Measurements from ENCODE around the gene ABHD10.

Gene ABHD10

DNA sequence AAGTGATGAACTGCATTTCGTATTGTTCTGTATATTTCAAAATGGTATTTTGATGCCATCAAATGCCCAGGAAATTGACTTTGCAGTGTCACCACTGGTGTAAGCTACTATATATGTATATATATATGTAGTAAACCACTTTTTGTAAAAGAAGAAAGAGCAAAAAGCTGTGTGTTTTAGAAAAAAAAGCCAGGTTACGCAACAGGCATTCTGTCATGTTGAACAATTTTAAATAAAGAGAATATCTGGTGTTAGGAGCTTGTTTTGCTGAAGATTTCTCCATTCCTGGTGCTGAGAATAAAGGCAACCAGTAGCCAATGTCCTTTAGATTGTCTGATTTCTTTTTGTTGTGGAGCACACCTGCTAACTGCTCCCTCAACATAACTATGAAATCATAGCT lies 3.7 kb upstream of the ABHD10 start:
- H3K27me3 ChIP-seq (ENCODE audit: control insufficient read depth in 5 of 5, insufficient read depth in 4 of 5, low read length in 5 of 5) = no peaks in the 10 kb centered on the region
- H3K4me3 ChIP-seq (ENCODE audit: low read depth in 1 of 5, low read length in 5 of 5) = no peak overlapping the region
- peaks cover 0 to 14% (median 10%) of the 10 kb centered on the region in 5 donors for H3K4me1 ChIP-seq (ENCODE audit: control insufficient read depth in 5 of 5, insufficient read depth in 5 of 5, low read length in 5 of 5)
- no peak overlapping the region for H3K27ac ChIP-seq (ENCODE audit: low read depth, low read length)
- H3K9ac ChIP-seq (ENCODE audit: low read length in 5 of 5) = no peak overlapping the region
- no peaks in the 10 kb centered on the region for H3K9me3 ChIP-seq (ENCODE audit: control insufficient read depth in 5 of 5, low read length in 5 of 5)
- H3K36me3 ChIP-seq (ENCODE audit: control insufficient read depth in 5 of 5, insufficient read depth in 5 of 5, low read length in 5 of 5) = peaks cover 20 to 41% (median 38%) of the 10 kb centered on the region in 5 donors

GRCh38 chr3:111976254-111976653 lies 2.6 kb upstream of the ABHD10 start:
- Histone ChIP-seq H3K4me3 (ENCODE audit: low read depth in 1 of 5, low read length in 5 of 5) (no peak overlapping the region), H3K9me3 (ENCODE audit: control insufficient read depth in 5 of 5, low read length in 5 of 5) (no peaks in the 10 kb centered on the region), H3K27me3 (ENCODE audit: control insufficient read depth in 5 of 5, insufficient read depth in 4 of 5, low read length in 5 of 5) (no peaks in the 10 kb centered on the region), H3K36me3 (ENCODE audit: control insufficient read depth in 5 of 5, insufficient read depth in 5 of 5, low read length in 5 of 5) (peaks cover 13 to 35% (median 28%) of the 10 kb centered on the region in 5 donors), H3K4me1 (ENCODE audit: control insufficient read depth in 5 of 5, insufficient read depth in 5 of 5, low read length in 5 of 5) (peaks cover 0 to 23% (median 19%) of the 10 kb centered on the region in 5 donors), H3K27ac (ENCODE audit: low read depth, low read length) (no peak overlapping the region), H3K9ac (ENCODE audit: low read length in 5 of 5) (no peak overlapping the region)

DNA sequence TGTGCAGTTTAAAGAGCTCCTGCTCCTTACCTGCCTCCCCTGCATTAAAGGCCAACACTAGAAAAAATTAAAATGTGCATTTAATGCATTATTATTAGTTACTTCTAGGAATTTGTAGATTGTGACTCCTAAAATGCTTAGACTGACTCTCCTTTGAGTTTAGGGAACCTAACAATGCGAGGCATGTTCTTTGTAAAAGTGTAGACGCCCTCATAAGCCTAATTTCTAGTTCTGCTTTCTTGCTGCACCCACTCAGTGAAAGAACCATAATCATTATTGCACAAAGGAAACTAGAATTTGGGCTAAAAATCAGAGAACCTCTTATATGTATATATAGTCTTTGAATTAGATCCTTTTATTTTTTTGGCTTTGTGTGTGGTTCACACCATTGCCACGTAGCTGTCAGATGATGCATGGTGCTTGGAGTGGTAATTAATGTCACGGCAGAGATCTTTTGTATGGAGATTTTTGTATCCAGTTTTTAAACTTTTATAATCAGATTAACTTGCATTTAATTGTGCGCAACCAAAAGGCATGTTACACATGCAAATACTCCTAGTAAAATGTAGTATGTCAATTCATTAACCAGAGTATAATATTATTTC lies 710 bp downstream of the ABHD10 start:
- Histone ChIP-seq H3K9ac (ENCODE audit: low read length in 5 of 5) (peak overlapping the region; percentile 66 to 87 (median 84)), H3K4me3 (ENCODE audit: low read depth in 1 of 5, low read length in 5 of 5) (peak overlapping the region; percentile 86 to 99 (median 98)), H3K9me3 (ENCODE audit: control insufficient read depth in 5 of 5, low read length in 5 of 5) (no peaks in the 10 kb centered on the region), H3K27me3 (ENCODE audit: control insufficient read depth in 5 of 5, insufficient read depth in 4 of 5, low read length in 5 of 5) (no peaks in the 10 kb centered on the region), H3K4me1 (ENCODE audit: control insufficient read depth in 5 of 5, insufficient read depth in 5 of 5, low read length in 5 of 5) (peaks cover 0 to 28% (median 27%) of the 10 kb centered on the region in 5 donors), H3K36me3 (ENCODE audit: control insufficient read depth in 5 of 5, insufficient read depth in 5 of 5, low read length in 5 of 5) (peaks cover 0 to 11% (median 5%) of the 10 kb centered on the region in 5 donors), H3K27ac (ENCODE audit: low read depth, low read length) (peak overlapping the region; percentile 56)

- H3K36me3 ChIP-seq (ENCODE audit: control insufficient read depth in 5 of 5, insufficient read depth in 5 of 5, low read length in 5 of 5) = peaks cover 0 to 5% (median 0%) of the 10 kb centered on the region in 5 donors
- H3K4me1 ChIP-seq (ENCODE audit: control insufficient read depth in 5 of 5, insufficient read depth in 5 of 5, low read length in 5 of 5) = peaks cover 0 to 28% (median 27%) of the 10 kb centered on the region in 5 donors
- H3K27ac ChIP-seq (ENCODE audit: low read depth, low read length) = no peak overlapping the region
- no peak overlapping the region for H3K4me3 ChIP-seq (ENCODE audit: low read depth in 1 of 5, low read length in 5 of 5)
- H3K9me3 ChIP-seq (ENCODE audit: control insufficient read depth in 5 of 5, low read length in 5 of 5) = no peaks in the 10 kb centered on the region
- H3K27me3 ChIP-seq (ENCODE audit: control insufficient read depth in 5 of 5, insufficient read depth in 4 of 5, low read length in 5 of 5) = no peaks in the 10 kb centered on the region
- no peak overlapping the region for H3K9ac ChIP-seq (ENCODE audit: low read length in 5 of 5)
These were observed 2.1 kb downstream of the ABHD10 start for GRCh38 chr3:111980716-111981456.

GRCh38 chr3:111981457-111981763 lies 2.6 kb downstream of the ABHD10 start:
- no peak overlapping the region for H3K4me3 ChIP-seq (ENCODE audit: low read depth in 1 of 5, low read length in 5 of 5)
- H3K9ac ChIP-seq (ENCODE audit: low read length in 5 of 5) = peak overlapping the region in 1 of 5 donors; percentile 39
- H3K36me3 ChIP-seq (ENCODE audit: control insufficient read depth in 5 of 5, insufficient read depth in 5 of 5, low read length in 5 of 5) = peaks cover 0 to 3% (median 0%) of the 10 kb centered on the region in 5 donors
- peaks cover 0 to 28% (median 27%) of the 10 kb centered on the region in 5 donors for H3K4me1 ChIP-seq (ENCODE audit: control insufficient read depth in 5 of 5, insufficient read depth in 5 of 5, low read length in 5 of 5)
- H3K27me3 ChIP-seq (ENCODE audit: control insufficient read depth in 5 of 5, insufficient read depth in 4 of 5, low read length in 5 of 5) = no peaks in the 10 kb centered on the region
- H3K9me3 ChIP-seq (ENCODE audit: control insufficient read depth in 5 of 5, low read length in 5 of 5) = no peaks in the 10 kb centered on the region
- no peak overlapping the region for H3K27ac ChIP-seq (ENCODE audit: low read depth, low read length)

GRCh38 chr3:111984636-111985298 lies 5.9 kb downstream of the ABHD10 start:
- no peaks in the 10 kb centered on the region for H3K27me3 ChIP-seq (ENCODE audit: control insufficient read depth in 5 of 5, insufficient read depth in 4 of 5, low read length in 5 of 5)
- no peak overlapping the region for H3K27ac ChIP-seq (ENCODE audit: low read depth, low read length)
- H3K9me3 ChIP-seq (ENCODE audit: control insufficient read depth in 5 of 5, low read length in 5 of 5) = no peaks in the 10 kb centered on the region
- H3K4me1 ChIP-seq (ENCODE audit: control insufficient read depth in 5 of 5, insufficient read depth in 5 of 5, low read length in 5 of 5) = peaks cover 0 to 22% (median 16%) of the 10 kb centered on the region in 5 donors
- H3K4me3 ChIP-seq (ENCODE audit: low read depth in 1 of 5, low read length in 5 of 5) = no peak overlapping the region
- H3K9ac ChIP-seq (ENCODE audit: low read length in 5 of 5) = no peak overlapping the region
- peaks cover 3 to 22% (median 17%) of the 10 kb centered on the region in 5 donors for H3K36me3 ChIP-seq (ENCODE audit: control insufficient read depth in 5 of 5, insufficient read depth in 5 of 5, low read length in 5 of 5)

GRCh38 chr3:111986800-111987199 lies 8.0 kb downstream of the ABHD10 start:
- peaks cover 8 to 29% (median 23%) of the 10 kb centered on the region in 5 donors for H3K36me3 ChIP-seq (ENCODE audit: control insufficient read depth in 5 of 5, insufficient read depth in 5 of 5, low read length in 5 of 5)

DNA sequence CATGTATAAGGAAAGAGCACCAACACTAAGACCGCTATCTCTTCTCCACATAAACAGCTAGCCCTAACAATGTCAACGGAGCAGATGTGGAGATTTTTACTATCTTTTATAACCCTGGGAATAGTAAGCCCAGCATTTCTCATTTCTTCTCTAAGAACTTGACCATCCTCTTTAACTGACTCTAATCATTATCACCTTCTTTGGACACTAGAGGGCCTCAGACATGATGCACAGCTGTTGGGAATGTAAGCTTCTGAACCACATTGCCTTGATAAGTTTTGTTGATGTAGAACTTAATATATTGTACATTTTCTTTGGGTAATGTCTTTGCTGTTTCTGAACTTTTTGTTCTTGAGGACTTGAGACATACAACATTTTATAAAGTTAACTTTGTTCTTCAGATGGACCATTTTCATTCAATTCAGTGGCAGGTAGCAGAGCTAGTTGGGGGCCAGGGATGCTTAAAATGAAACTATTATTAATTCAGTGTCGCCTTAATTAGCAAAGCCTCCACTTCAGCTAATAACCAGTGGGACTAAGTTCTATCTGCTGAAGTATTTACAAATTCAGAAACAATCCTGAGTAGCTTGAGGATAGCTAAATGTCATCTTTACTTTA lies 10.3 kb downstream of the ABHD10 start:
- Histone ChIP-seq H3K9me3 (ENCODE audit: control insufficient read depth in 5 of 5, low read length in 5 of 5) (no peaks in the 10 kb centered on the region), H3K27ac (ENCODE audit: low read depth, low read length) (no peak overlapping the region), H3K9ac (ENCODE audit: low read length in 5 of 5) (no peak overlapping the region), H3K36me3 (ENCODE audit: control insufficient read depth in 5 of 5, insufficient read depth in 5 of 5, low read length in 5 of 5) (peaks cover 20 to 37% (median 23%) of the 10 kb centered on the region in 5 donors), H3K27me3 (ENCODE audit: control insufficient read depth in 5 of 5, insufficient read depth in 4 of 5, low read length in 5 of 5) (no peaks in the 10 kb centered on the region), H3K4me1 (ENCODE audit: control insufficient read depth in 5 of 5, insufficient read depth in 5 of 5, low read length in 5 of 5) (no peaks in the 10 kb centered on the region), H3K4me3 (ENCODE audit: low read depth in 1 of 5, low read length in 5 of 5) (no peak overlapping the region)

More at GRCh38 chr3:111986800-111987199, 8.0 kb downstream of the ABHD10 start:
- Histone ChIP-seq H3K27me3 (ENCODE audit: control insufficient read depth in 5 of 5, insufficient read depth in 4 of 5, low read length in 5 of 5) (no peaks in the 10 kb centered on the region), H3K4me1 (ENCODE audit: control insufficient read depth in 5 of 5, insufficient read depth in 5 of 5, low read length in 5 of 5) (peaks cover 0 to 3% (median 2%) of the 10 kb centered on the region in 5 donors), H3K9ac (ENCODE audit: low read length in 5 of 5) (no peak overlapping the region), H3K9me3 (ENCODE audit: control insufficient read depth in 5 of 5, low read length in 5 of 5) (no peaks in the 10 kb centered on the region), H3K4me3 (ENCODE audit: low read depth in 1 of 5, low read length in 5 of 5) (no peak overlapping the region), H3K27ac (ENCODE audit: low read depth, low read length) (no peak overlapping the region)

DNA sequence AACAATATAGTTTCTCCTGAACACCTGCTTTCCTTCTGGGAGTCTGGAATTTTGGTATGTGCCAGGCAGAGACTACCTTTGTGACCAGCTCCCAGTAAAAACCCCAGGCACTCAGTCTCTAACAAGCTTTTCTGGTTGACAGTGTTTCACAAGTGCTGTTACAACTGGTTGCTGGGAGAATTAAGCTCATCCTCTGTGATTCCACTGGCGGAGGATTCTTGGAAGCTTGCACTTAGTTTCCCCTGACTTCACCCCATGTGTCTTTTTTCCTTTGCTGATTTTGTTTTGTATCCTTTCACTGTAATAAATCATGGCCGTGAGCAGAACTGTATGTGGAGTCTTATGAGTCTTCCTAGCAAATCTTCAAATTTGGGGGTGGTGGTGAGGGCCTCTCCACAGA lies 14.2 kb downstream of the ABHD10 start:
- H3K9ac ChIP-seq (ENCODE audit: low read length in 5 of 5) = no peak overlapping the region
- H3K4me1 ChIP-seq (ENCODE audit: control insufficient read depth in 5 of 5, insufficient read depth in 5 of 5, low read length in 5 of 5) = no peaks in the 10 kb centered on the region

More for the DNA sequence above, 14.2 kb downstream of the ABHD10 start:
- no peaks in the 10 kb centered on the region for H3K9me3 ChIP-seq (ENCODE audit: control insufficient read depth in 5 of 5, low read length in 5 of 5)
- no peak overlapping the region for H3K4me3 ChIP-seq (ENCODE audit: low read depth in 1 of 5, low read length in 5 of 5)
- H3K27ac ChIP-seq (ENCODE audit: low read depth, low read length) = no peak overlapping the region
- peaks cover 10 to 25% (median 17%) of the 10 kb centered on the region in 5 donors for H3K36me3 ChIP-seq (ENCODE audit: control insufficient read depth in 5 of 5, insufficient read depth in 5 of 5, low read length in 5 of 5)
- H3K27me3 ChIP-seq (ENCODE audit: control insufficient read depth in 5 of 5, insufficient read depth in 4 of 5, low read length in 5 of 5) = peaks cover 0 to 2% (median 0%) of the 10 kb centered on the region in 5 donors

Measured in subcutaneous abdominal adipose tissue (tissue), 5 donors.